ENCODE data around the gene CIBAR2.
"Not testable (repeated sequence)": the region's sequence is repeated elsewhere in the genome, so short reads cannot be mapped to it uniquely, and the experiment has no call there.

Gene CIBAR2

GRCh38 chr16:85057948-85058347 lies 54.3 kb downstream of the CIBAR2 start:
- H3K4me3 ChIP-seq (ENCODE audit: low read depth, low read length) = no peak overlapping the region
- no peaks in the 10 kb centered on the region for H3K9me3 ChIP-seq (ENCODE audit: control insufficient read depth, insufficient read depth, low read length)
- H3K36me3 ChIP-seq (ENCODE audit: control insufficient read depth, insufficient read depth, low read length) = no peaks in the 10 kb centered on the region
- H3K4me1 ChIP-seq (ENCODE audit: control insufficient read depth, insufficient read depth, low read length) = no peaks in the 10 kb centered on the region
- H3K27me3 ChIP-seq (ENCODE audit: control insufficient read depth, insufficient read depth, low read length) = no peaks in the 10 kb centered on the region
- H3K9ac ChIP-seq (ENCODE audit: low read depth, low read length) = no peak overlapping the region

DNA sequence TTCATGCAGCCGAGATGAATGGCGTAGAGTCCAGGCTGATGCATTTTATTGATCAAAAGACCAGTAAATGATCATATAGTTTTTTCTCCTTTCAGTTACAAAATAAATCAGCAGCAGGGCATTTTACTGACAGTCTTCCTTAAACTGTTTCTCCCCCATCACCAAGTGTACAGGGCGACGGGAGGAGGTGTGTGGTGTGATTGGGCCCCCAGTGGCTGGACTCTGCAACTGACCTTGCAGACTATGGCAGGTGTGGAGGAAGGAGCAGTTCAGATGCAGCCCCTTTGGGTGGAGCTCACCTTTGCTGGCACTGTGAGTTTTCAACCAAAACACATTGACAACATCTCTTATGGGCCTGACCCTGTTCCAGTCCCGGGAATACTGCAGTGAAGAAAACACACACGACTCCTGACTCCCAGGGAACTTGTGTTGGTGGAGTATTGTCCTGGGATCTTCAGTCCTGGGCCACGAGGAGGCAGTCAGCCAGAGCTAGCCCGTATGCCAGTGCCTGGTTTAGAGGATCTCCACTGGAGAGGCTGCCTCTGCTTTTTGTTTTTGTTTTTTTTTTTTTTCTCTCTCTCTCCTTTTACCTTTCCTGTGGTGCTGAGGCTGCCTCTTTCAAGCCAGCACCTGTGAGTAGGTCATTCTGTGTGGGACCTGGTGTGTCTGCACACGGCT lies 54.9 kb downstream of the CIBAR2 start:
- Histone ChIP-seq H3K4me3 (ENCODE audit: low read depth, low read length) (no peak overlapping the region), H3K27me3 (ENCODE audit: control insufficient read depth, insufficient read depth, low read length) (no peaks in the 10 kb centered on the region), H3K4me1 (ENCODE audit: control insufficient read depth, insufficient read depth, low read length) (no peaks in the 10 kb centered on the region), H3K9me3 (ENCODE audit: control insufficient read depth, insufficient read depth, low read length) (no peaks in the 10 kb centered on the region), H3K36me3 (ENCODE audit: control insufficient read depth, insufficient read depth, low read length) (no peaks in the 10 kb centered on the region), H3K9ac (ENCODE audit: low read depth, low read length) (no peak overlapping the region)

GRCh38 chr16:85056211-85056748 lies 56.0 kb downstream of the CIBAR2 start:
- H3K9ac ChIP-seq (ENCODE audit: low read depth, low read length) = no peak overlapping the region
- H3K4me3 ChIP-seq (ENCODE audit: low read depth, low read length) = no peak overlapping the region
- H3K36me3 ChIP-seq (ENCODE audit: control insufficient read depth, insufficient read depth, low read length) = no peaks in the 10 kb centered on the region
- no peaks in the 10 kb centered on the region for H3K9me3 ChIP-seq (ENCODE audit: control insufficient read depth, insufficient read depth, low read length)
- H3K4me1 ChIP-seq (ENCODE audit: control insufficient read depth, insufficient read depth, low read length) = no peaks in the 10 kb centered on the region
- H3K27me3 ChIP-seq (ENCODE audit: control insufficient read depth, insufficient read depth, low read length) = no peaks in the 10 kb centered on the region

DNA sequence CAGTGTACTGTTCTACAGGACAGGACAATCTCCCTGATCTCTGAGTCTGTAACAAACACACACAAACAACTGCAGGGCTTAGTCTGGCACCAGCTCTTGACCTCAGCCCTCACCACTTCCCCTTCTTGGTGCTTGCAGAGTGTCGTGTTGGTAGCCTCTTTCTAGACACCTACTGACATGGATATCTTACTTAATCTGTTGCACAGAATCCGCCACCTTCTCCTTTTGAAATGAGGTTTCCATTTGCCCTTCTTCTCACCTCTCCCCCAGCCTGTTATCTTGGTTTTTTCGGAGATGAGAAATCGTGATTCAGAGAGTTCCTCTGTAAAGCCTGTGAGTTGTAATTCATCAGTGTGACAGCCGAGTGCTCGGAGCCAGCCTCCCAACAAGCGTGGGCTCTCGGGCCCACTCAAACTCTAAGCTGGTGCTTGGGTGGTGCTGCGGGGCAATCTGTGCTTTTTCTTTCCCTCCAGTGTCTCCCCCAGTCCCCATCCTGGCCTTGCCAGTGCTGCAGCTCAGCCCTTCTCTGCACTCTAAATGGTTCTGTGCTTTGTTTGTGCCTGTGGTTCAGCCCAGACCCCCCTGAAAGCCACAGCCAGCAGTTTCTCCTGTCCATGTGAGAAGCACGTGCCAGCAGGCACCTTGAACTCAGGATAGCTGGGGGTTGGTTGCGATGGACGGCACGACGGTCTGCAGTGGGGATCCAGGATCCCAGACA lies 56.6 kb downstream of the CIBAR2 start:
- Histone ChIP-seq H3K27me3 (ENCODE audit: control insufficient read depth, insufficient read depth, low read length) (no peaks in the 10 kb centered on the region), H3K9ac (ENCODE audit: low read depth, low read length) (no peak overlapping the region), H3K4me1 (ENCODE audit: control insufficient read depth, insufficient read depth, low read length) (no peaks in the 10 kb centered on the region), H3K36me3 (ENCODE audit: control insufficient read depth, insufficient read depth, low read length) (no peaks in the 10 kb centered on the region), H3K4me3 (ENCODE audit: low read depth, low read length) (no peak overlapping the region), H3K9me3 (ENCODE audit: control insufficient read depth, insufficient read depth, low read length) (no peaks in the 10 kb centered on the region)

- Histone ChIP-seq H3K27me3 (ENCODE audit: control insufficient read depth, insufficient read depth, low read length) (no peaks in the 10 kb centered on the region), H3K36me3 (ENCODE audit: control insufficient read depth, insufficient read depth, low read length) (no peaks in the 10 kb centered on the region), H3K9ac (ENCODE audit: low read depth, low read length) (no peak overlapping the region), H3K4me3 (ENCODE audit: low read depth, low read length) (no peak overlapping the region), H3K4me1 (ENCODE audit: control insufficient read depth, insufficient read depth, low read length) (no peaks in the 10 kb centered on the region), H3K9me3 (ENCODE audit: control insufficient read depth, insufficient read depth, low read length) (no peaks in the 10 kb centered on the region)
Measured at GRCh38 chr16:85054948-85055492, 57.3 kb downstream of the CIBAR2 start.

- H3K4me1 ChIP-seq (ENCODE audit: control insufficient read depth, insufficient read depth, low read length); H3K36me3 ChIP-seq (ENCODE audit: control insufficient read depth, insufficient read depth, low read length); H3K4me3 ChIP-seq (ENCODE audit: low read depth, low read length); H3K9ac ChIP-seq (ENCODE audit: low read depth, low read length); H3K9me3 ChIP-seq (ENCODE audit: control insufficient read depth, insufficient read depth, low read length); H3K27me3 ChIP-seq (ENCODE audit: control insufficient read depth, insufficient read depth, low read length): not testable (repeated sequence)
Measured at GRCh38 chr16:85054321-85054720, 58.0 kb downstream of the CIBAR2 start.

DNA sequence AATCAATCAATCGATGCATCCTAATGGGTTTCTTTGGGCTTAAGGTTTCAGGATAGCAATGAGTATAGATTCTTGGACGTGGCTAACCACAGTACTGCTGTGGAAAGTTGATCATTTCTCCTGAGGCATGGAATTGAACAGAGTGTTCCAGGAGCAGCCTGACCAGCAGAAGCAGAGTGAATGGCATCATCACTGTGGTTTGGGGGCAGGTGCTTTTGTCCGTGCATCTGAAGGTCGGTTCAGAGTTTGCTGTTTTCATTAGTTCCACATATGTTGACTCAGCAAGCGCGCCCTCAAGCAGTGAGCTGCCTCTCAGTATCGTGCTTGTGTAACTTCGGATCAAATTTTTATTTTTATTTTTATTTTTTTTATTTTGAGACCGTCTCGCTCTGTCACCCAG lies 59.7 kb downstream of the CIBAR2 start:
- no peaks in the 10 kb centered on the region for H3K27me3 ChIP-seq (ENCODE audit: control insufficient read depth, insufficient read depth, low read length)
- no peak overlapping the region for H3K9ac ChIP-seq (ENCODE audit: low read depth, low read length)
- no peaks in the 10 kb centered on the region for H3K36me3 ChIP-seq (ENCODE audit: control insufficient read depth, insufficient read depth, low read length)
- no peaks in the 10 kb centered on the region for H3K4me1 ChIP-seq (ENCODE audit: control insufficient read depth, insufficient read depth, low read length)
- no peak overlapping the region for H3K4me3 ChIP-seq (ENCODE audit: low read depth, low read length)
- no peaks in the 10 kb centered on the region for H3K9me3 ChIP-seq (ENCODE audit: control insufficient read depth, insufficient read depth, low read length)

DNA sequence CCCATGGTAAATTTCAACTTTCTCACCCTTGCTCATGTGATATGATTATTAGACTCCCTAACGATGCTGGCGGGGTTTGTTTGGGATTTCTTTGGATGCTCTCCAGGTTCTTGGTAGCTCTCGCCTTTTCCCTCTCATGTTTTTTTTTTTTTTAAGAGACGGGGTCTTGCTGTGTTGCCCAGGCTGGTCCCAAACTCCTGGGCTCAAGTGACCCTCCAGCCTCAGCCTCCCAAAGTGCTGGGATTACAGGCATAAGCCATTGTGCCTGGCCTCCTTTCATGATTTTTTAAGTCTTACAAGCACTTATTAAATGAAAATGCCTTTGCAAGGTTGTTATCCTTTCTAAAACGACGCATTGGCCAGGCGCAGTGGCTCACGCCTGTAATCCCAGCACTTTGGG lies 60.6 kb downstream of the CIBAR2 start:
- H3K9ac ChIP-seq (ENCODE audit: low read depth, low read length) = no peak overlapping the region
- no peaks in the 10 kb centered on the region for H3K27me3 ChIP-seq (ENCODE audit: control insufficient read depth, insufficient read depth, low read length)
- no peaks in the 10 kb centered on the region for H3K4me1 ChIP-seq (ENCODE audit: control insufficient read depth, insufficient read depth, low read length)
- no peaks in the 10 kb centered on the region for H3K36me3 ChIP-seq (ENCODE audit: control insufficient read depth, insufficient read depth, low read length)
- no peaks in the 10 kb centered on the region for H3K9me3 ChIP-seq (ENCODE audit: control insufficient read depth, insufficient read depth, low read length)
- H3K4me3 ChIP-seq (ENCODE audit: low read depth, low read length) = no peak overlapping the region

- no peaks in the 10 kb centered on the region for H3K9me3 ChIP-seq (ENCODE audit: control insufficient read depth, insufficient read depth, low read length)
- no peak overlapping the region for H3K9ac ChIP-seq (ENCODE audit: low read depth, low read length)
- no peaks in the 10 kb centered on the region for H3K27me3 ChIP-seq (ENCODE audit: control insufficient read depth, insufficient read depth, low read length)
- no peaks in the 10 kb centered on the region for H3K36me3 ChIP-seq (ENCODE audit: control insufficient read depth, insufficient read depth, low read length)
- no peaks in the 10 kb centered on the region for H3K4me1 ChIP-seq (ENCODE audit: control insufficient read depth, insufficient read depth, low read length)
- no peak overlapping the region for H3K4me3 ChIP-seq (ENCODE audit: low read depth, low read length)
Measured at GRCh38 chr16:85051067-85051581, 61.1 kb downstream of the CIBAR2 start.

- Histone ChIP-seq H3K4me1 (ENCODE audit: control insufficient read depth, insufficient read depth, low read length) (no peaks in the 10 kb centered on the region), H3K4me3 (ENCODE audit: low read depth, low read length) (no peak overlapping the region), H3K9me3 (ENCODE audit: control insufficient read depth, insufficient read depth, low read length) (no peaks in the 10 kb centered on the region), H3K9ac (ENCODE audit: low read depth, low read length) (no peak overlapping the region), H3K36me3 (ENCODE audit: control insufficient read depth, insufficient read depth, low read length) (no peaks in the 10 kb centered on the region), H3K27me3 (ENCODE audit: control insufficient read depth, insufficient read depth, low read length) (no peaks in the 10 kb centered on the region)
Measured at GRCh38 chr16:85049706-85050305, 62.5 kb downstream of the CIBAR2 start.

DNA sequence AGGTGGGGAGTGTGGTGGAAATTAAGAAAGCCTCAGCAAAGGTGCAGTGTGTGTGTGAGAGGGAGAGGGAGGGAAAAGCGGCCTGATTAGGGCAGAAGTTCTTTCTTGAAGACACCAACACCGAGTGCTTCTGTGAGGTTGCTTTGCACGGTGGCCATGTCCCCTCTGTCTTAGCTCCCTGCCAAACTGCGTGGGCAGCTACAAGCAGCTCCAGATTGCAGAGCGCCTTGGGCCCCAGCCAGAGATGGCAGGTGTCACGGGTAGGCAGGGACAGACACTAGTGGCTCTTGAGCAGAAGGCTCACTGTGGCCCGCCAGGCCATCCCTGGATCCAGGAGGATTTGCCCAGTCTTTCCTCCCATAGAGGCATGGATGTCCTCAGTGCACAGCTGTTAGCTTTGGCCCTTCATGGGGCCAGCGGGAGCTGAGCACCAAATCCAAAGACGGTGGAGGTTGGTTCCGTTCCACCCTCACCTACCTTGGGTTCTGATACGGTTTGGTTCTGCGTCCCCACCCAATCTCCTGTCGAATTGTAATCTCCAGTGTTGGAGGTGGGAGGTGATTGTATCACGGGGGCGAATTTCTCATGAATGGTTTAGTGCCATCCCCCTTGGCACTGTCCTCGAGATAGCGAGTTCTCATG lies 63.2 kb downstream of the CIBAR2 start:
- H3K4me1 ChIP-seq (ENCODE audit: control insufficient read depth, insufficient read depth, low read length) = no peaks in the 10 kb centered on the region
- no peaks in the 10 kb centered on the region for H3K36me3 ChIP-seq (ENCODE audit: control insufficient read depth, insufficient read depth, low read length)
- H3K27me3 ChIP-seq (ENCODE audit: control insufficient read depth, insufficient read depth, low read length) = no peaks in the 10 kb centered on the region
- H3K4me3 ChIP-seq (ENCODE audit: low read depth, low read length) = no peak overlapping the region
- no peaks in the 10 kb centered on the region for H3K9me3 ChIP-seq (ENCODE audit: control insufficient read depth, insufficient read depth, low read length)
- H3K9ac ChIP-seq (ENCODE audit: low read depth, low read length) = no peak overlapping the region
